AG04450 (cell line): ENCODE data around the gene SLIT1. TPM values are rescaled to one million over a fixed set of nuclear protein-coding genes. Genes with fewer than 3 reads are reported as not detected.
A peak's percentile ranks its signal among the peaks of the same experiment; 100 is the strongest.

Experiments
- CTCF ChIA-PET: fragments of 300-600, 350-600 bp; formaldehyde crosslinking; extraction: SDS; loops from one replicate; lab custom pipeline; 2022; ENCODE audit warnings: antibody characterized with exemption, inconsistent platforms; lab: Charles Lee
- POLR2A ChIA-PET: fragments of 350-600 bp; formaldehyde crosslinking; extraction: SDS; loops from one replicate; lab custom pipeline; 2021; ENCODE audit warnings: antibody characterized with exemption, inconsistent platforms; lab: Yijun Ruan, JAX
- DNase-seq: peaks from one replicate; pipeline ENCODE4 v3.0.0-alpha.2; 2011; ENCODE audit warnings: low read depth, low spot score
- H3K27ac ChIP-seq: one replicate; pipeline ENCODE4 v1.5.1; 2012; ENCODE audit warnings: low read depth, low read length, control low read depth
- H3K27me3 ChIP-seq: one replicate; pipeline ENCODE4 v1.6.0; 2012; ENCODE audit warnings: low read length; ENCODE audit not compliant: control insufficient read depth, insufficient read depth
- H3K4me3 ChIP-seq: 2 replicates; pipeline ENCODE4 v1.5.1; 2011; ENCODE audit warnings: mild to moderate bottlenecking, low read depth, low read length, control low read depth
- H3K9me3 ChIP-seq: 2 replicates; pipeline ENCODE4 v1.5.1; 2012; ENCODE audit warnings: low read length; ENCODE audit not compliant: control insufficient read depth, insufficient read depth
- polyA plus RNA-seq: library from polyadenylated mRNA; depleted of rRNA; stranded (reverse); fragments of >200 nt; gene quantifications from 2 replicates; pipeline ENCODE4 v1.2.3, GENCODE V29; 2011
- TF ChIP-seq, protein P1 (sequence below): IDR thresholded peaks from 2 replicates; pipeline ENCODE4 v1.5.1; 2011; ENCODE audit warnings: low read depth, low read length, control low read depth, inconsistent platforms

SLIT1 gene
- polyA plus RNA-seq, 1 experiment = 0.01 TPM

- no peaks in the 10 kb centered on the region for H3K9me3 ChIP-seq
- ChIA-PET CTCF (interaction anchor here (0.6 to 1.5 kb wide), 2 partner anchors 45 to 722 kb away, joined by 3 to 9 read pairs; no protein-coding TSS in a partner anchor), POLR2A (no interaction called here)
- H3K27me3 ChIP-seq = peaks cover 40% of the 10 kb centered on the region
- no peak overlapping the region for H3K4me3 ChIP-seq
- no peak overlapping the region for H3K27ac ChIP-seq
- TF ChIP-seq, protein P1, sequence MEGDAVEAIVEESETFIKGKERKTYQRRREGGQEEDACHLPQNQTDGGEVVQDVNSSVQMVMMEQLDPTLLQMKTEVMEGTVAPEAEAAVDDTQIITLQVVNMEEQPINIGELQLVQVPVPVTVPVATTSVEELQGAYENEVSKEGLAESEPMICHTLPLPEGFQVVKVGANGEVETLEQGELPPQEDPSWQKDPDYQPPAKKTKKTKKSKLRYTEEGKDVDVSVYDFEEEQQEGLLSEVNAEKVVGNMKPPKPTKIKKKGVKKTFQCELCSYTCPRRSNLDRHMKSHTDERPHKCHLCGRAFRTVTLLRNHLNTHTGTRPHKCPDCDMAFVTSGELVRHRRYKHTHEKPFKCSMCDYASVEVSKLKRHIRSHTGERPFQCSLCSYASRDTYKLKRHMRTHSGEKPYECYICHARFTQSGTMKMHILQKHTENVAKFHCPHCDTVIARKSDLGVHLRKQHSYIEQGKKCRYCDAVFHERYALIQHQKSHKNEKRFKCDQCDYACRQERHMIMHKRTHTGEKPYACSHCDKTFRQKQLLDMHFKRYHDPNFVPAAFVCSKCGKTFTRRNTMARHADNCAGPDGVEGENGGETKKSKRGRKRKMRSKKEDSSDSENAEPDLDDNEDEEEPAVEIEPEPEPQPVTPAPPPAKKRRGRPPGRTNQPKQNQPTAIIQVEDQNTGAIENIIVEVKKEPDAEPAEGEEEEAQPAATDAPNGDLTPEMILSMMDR = peak; percentile 22
- DNase-seq = no peak
Measured at GRCh38 chr10:97117372-97117771, 68.4 kb downstream of the SLIT1 start.

GRCh38 chr10:97116462-97117162 lies 69.1 kb downstream of the SLIT1 start:
- ChIA-PET CTCF (interaction anchor here (0.6 to 1.5 kb wide), 2 partner anchors 44 to 721 kb away, joined by 3 to 9 read pairs; no protein-coding TSS in a partner anchor), POLR2A (no interaction called here)
- no peaks in the 10 kb centered on the region for H3K9me3 ChIP-seq
- H3K4me3 ChIP-seq = no peak overlapping the region
- TF ChIP-seq, protein P1 = no peak
- peaks cover 45% of the 10 kb centered on the region for H3K27me3 ChIP-seq
- DNase-seq = no peak
- no peak overlapping the region for H3K27ac ChIP-seq

DNA sequence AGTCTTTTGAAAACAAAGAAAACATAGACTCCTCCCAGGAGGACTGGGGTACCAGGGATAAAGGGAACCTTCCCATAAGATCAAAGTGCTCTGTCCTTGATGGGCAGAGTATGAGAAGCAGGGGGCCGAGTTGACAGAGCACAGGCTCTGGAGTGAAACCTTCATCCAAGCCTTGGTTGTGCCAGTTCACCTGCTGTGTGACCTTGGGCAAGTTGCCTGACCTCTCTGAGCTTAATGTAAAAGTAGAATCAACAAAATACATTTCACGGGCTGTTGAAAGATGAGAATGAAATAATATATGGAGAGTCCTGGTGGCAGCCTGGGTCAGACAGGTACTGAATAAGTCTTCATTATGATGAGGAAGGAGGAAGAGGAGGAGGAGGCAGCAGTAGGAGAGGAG lies 69.9 kb downstream of the SLIT1 start:
- no peaks in the 10 kb centered on the region for H3K9me3 ChIP-seq
- no peak overlapping the region for H3K27ac ChIP-seq
- H3K4me3 ChIP-seq = no peak overlapping the region
- no peak for DNase-seq
- TF ChIP-seq, protein P1 = no peak
- H3K27me3 ChIP-seq = peaks cover 47% of the 10 kb centered on the region
- ChIA-PET CTCF (no interaction called here), POLR2A (no interaction called here)

DNA sequence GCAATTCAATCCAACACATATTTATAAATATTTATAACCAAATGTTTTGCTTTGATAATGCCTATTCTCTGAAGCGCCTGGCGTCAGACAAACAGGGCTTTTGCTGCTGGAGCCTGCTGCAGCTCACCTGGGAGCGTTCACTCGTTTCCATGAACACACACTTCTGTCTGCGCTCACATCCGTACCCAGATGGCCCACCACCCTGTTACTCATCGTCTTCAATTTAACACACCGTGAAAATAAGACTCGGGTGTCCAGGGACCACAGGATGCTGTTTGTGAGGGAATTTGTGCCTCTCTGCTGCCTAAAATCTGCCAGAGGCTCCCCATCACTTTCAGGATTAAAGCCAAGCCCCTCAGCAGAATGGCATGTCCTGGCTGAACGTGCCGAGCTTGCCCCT lies 74.1 kb downstream of the SLIT1 start:
- DNase-seq = no peak
- Histone ChIP-seq H3K9me3 (no peaks in the 10 kb centered on the region), H3K27me3 (peaks cover 60% of the 10 kb centered on the region), H3K4me3 (no peak overlapping the region), H3K27ac (no peak overlapping the region)
- TF ChIP-seq, protein P1 = no peak
- CTCF ChIA-PET = interaction anchor here (0.6 to 1.7 kb wide), 2 partner anchors 99 to 322 kb away, joined by 4 to 5 read pairs; no protein-coding TSS in a partner anchor
- POLR2A ChIA-PET = no interaction called here

- CTCF ChIA-PET = no interaction called here
- peaks cover 59% of the 10 kb centered on the region for H3K27me3 ChIP-seq
- H3K27ac ChIP-seq = no peak overlapping the region
Measured at GRCh38 chr10:97109547-97109946, 76.2 kb downstream of the SLIT1 start.

More at GRCh38 chr10:97109547-97109946, 76.2 kb downstream of the SLIT1 start:
- no peak for DNase-seq
- Histone ChIP-seq H3K4me3 (no peak overlapping the region), H3K9me3 (no peaks in the 10 kb centered on the region)
- TF ChIP-seq, protein P1 = no peak
- POLR2A ChIA-PET = no interaction called here
